Type B pancreatic cell (in vitro differentiated cells): ENCODE measurements around the gene PPP2R5C. TPM values are rescaled to one million over a fixed set of nuclear protein-coding genes. Genes with fewer than 3 reads are reported as not detected.

ENCODE experiments used
- DNase-seq: peaks from one replicate; pipeline ENCODE4 v3.0.0; 2021; ENCODE audit warnings: mixed read lengths; ENCODE audit not compliant: unreplicated experiment; ENCODE audit errors: extremely low spot score
- H3K27ac Mint-ChIP-seq: 2 replicates; pipeline ENCODE4 v1.8.0; 2021; ENCODE audit warnings: mild to moderate bottlenecking, mixed read lengths
- H3K27me3 Mint-ChIP-seq: 2 replicates; pipeline ENCODE4 v1.8.0; 2021; ENCODE audit warnings: mixed read lengths
- H3K36me3 Mint-ChIP-seq: 2 replicates; pipeline ENCODE4 v1.8.0; 2021; ENCODE audit warnings: mixed read lengths
- H3K4me1 Mint-ChIP-seq: one replicate; pipeline ENCODE4 v1.8.0; 2021; ENCODE audit warnings: mixed read lengths; ENCODE audit not compliant: unreplicated experiment
- H3K4me3 Mint-ChIP-seq: 2 replicates; pipeline ENCODE4 v1.8.0; 2021; ENCODE audit warnings: mild to moderate bottlenecking, mixed read lengths
- H3K9me3 Mint-ChIP-seq: 2 replicates; pipeline ENCODE4 v1.8.0; 2021; ENCODE audit warnings: mixed read lengths
- total RNA-seq: library from RNA; stranded (reverse); gene quantifications from 2 replicates; pipeline ENCODE4 v1.2.1, GENCODE V29; 2021; ENCODE audit warnings: low replicate concordance
- TF ChIP-seq, protein P1 (sequence below): fragments of 200-600 bp; sonication (generic); conservative IDR thresholded peaks from 2 replicates; pipeline ENCODE4 v1.5.0; 2021; ENCODE audit warnings: antibody characterized with exemption, mild to moderate bottlenecking

Gene PPP2R5C
- total RNA-seq, 1 donor from 2014 or later = 99.8 TPM

DNA sequence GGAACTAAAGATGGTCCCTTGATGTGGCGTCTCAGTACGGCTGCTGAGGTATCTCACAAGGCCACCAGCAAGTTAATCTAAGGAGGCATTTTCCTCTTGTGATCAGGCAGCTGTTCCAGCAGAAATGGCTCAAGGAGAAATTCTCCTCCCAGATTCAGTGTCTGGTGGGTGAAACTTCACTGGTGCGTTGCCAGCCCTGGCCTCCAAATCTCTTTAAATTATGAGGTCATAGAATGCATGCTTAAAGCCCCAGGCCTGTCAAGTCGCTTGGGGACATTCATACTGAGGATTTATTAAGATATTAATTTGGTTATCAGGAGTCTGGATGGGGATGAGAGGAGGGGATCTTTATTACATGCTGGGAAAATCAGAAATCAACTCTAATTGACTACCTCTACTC is 72.9 kb downstream of the PPP2R5C start:
- H3K27ac Mint-ChIP-seq = no peak overlapping the region
- no peaks in the 10 kb centered on the region for H3K27me3 Mint-ChIP-seq
- H3K36me3 Mint-ChIP-seq = peaks cover 11% of the 10 kb centered on the region
- no peak for DNase-seq
- TF ChIP-seq, protein P1, sequence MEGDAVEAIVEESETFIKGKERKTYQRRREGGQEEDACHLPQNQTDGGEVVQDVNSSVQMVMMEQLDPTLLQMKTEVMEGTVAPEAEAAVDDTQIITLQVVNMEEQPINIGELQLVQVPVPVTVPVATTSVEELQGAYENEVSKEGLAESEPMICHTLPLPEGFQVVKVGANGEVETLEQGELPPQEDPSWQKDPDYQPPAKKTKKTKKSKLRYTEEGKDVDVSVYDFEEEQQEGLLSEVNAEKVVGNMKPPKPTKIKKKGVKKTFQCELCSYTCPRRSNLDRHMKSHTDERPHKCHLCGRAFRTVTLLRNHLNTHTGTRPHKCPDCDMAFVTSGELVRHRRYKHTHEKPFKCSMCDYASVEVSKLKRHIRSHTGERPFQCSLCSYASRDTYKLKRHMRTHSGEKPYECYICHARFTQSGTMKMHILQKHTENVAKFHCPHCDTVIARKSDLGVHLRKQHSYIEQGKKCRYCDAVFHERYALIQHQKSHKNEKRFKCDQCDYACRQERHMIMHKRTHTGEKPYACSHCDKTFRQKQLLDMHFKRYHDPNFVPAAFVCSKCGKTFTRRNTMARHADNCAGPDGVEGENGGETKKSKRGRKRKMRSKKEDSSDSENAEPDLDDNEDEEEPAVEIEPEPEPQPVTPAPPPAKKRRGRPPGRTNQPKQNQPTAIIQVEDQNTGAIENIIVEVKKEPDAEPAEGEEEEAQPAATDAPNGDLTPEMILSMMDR = no peak
- no peak overlapping the region for H3K4me3 Mint-ChIP-seq
- no peaks in the 10 kb centered on the region for H3K9me3 Mint-ChIP-seq
- peaks cover 11% of the 10 kb centered on the region for H3K4me1 Mint-ChIP-seq

GRCh38 chr14:101834800-101835547 is 73.5 kb downstream of the PPP2R5C start:
- no peaks in the 10 kb centered on the region for H3K9me3 Mint-ChIP-seq
- H3K27ac Mint-ChIP-seq = no peak overlapping the region
- H3K36me3 Mint-ChIP-seq = peaks cover 7% of the 10 kb centered on the region
- H3K27me3 Mint-ChIP-seq = no peaks in the 10 kb centered on the region
- no peak for DNase-seq
- peaks cover 11% of the 10 kb centered on the region for H3K4me1 Mint-ChIP-seq
- TF ChIP-seq, protein P1 = no peak
- H3K4me3 Mint-ChIP-seq = no peak overlapping the region

- Mint-ChIP-seq H3K4me1 (peaks cover 14% of the 10 kb centered on the region), H3K9me3 (no peaks in the 10 kb centered on the region), H3K27ac (no peak overlapping the region), H3K36me3 (peaks cover 9% of the 10 kb centered on the region), H3K4me3 (no peak overlapping the region), H3K27me3 (no peaks in the 10 kb centered on the region)
- DNase-seq = no peak
- TF ChIP-seq, protein P1 = no peak
Measured at GRCh38 chr14:101835566-101835965, 74.1 kb downstream of the PPP2R5C start.

- peaks cover 10% of the 10 kb centered on the region for H3K36me3 Mint-ChIP-seq
- no peak for DNase-seq
- H3K4me3 Mint-ChIP-seq = no peak overlapping the region
- no peaks in the 10 kb centered on the region for H3K27me3 Mint-ChIP-seq
- H3K4me1 Mint-ChIP-seq = peaks cover 20% of the 10 kb centered on the region
- no peaks in the 10 kb centered on the region for H3K9me3 Mint-ChIP-seq
- TF ChIP-seq, protein P1 = no peak
- no peak overlapping the region for H3K27ac Mint-ChIP-seq
Measured at GRCh38 chr14:101836135-101836534, 74.6 kb downstream of the PPP2R5C start.

- H3K36me3 Mint-ChIP-seq = peaks cover 7% of the 10 kb centered on the region
- peaks cover 22% of the 10 kb centered on the region for H3K4me1 Mint-ChIP-seq
- no peaks in the 10 kb centered on the region for H3K9me3 Mint-ChIP-seq
- no peak overlapping the region for H3K27ac Mint-ChIP-seq
- no peaks in the 10 kb centered on the region for H3K27me3 Mint-ChIP-seq
- TF ChIP-seq, protein P1 = no peak
- H3K4me3 Mint-ChIP-seq = no peak overlapping the region
- DNase-seq = no peak
Measured at GRCh38 chr14:101838476-101838875, 77.0 kb downstream of the PPP2R5C start.
